8988T (cell line): ENCODE results near the gene NEUROG3.
"Not testable (repeated sequence)": the region's sequence is repeated elsewhere in the genome, so short reads cannot be mapped to it uniquely, and the experiment has no call there.

Experiments used
- DNase-seq: peaks from one replicate; pipeline ENCODE4 v3.0.0; 2011

Gene NEUROG3

GRCh38 chr10:69570050-69570816, 3.0 kb downstream of the NEUROG3 start:
- DNase-seq, result peak; percentile 14

GRCh38 chr10:69569396-69569934, 3.8 kb downstream of the NEUROG3 start:
- no peak for DNase-seq

GRCh38 chr10:69568472-69569395, 4.5 kb downstream of the NEUROG3 start:
- no peak for DNase-seq

GRCh38 chr10:69567920-69568319, 5.3 kb downstream of the NEUROG3 start:
- no peak for DNase-seq

GRCh38 chr10:69562731-69563254, 10.4 kb downstream of the NEUROG3 start:
- no peak for DNase-seq

GRCh38 chr10:69559525-69559924, 13.7 kb downstream of the NEUROG3 start:
- no peak for DNase-seq

GRCh38 chr10:69558559-69558958, 14.7 kb downstream of the NEUROG3 start:
- DNase-seq, result no peak

GRCh38 chr10:69554611-69555010, 18.6 kb downstream of the NEUROG3 start:
- no peak for DNase-seq

GRCh38 chr10:69553328-69553727, 19.9 kb downstream of the NEUROG3 start:
- no peak for DNase-seq

- DNase-seq, result no peak
These were observed 21.0 kb downstream of the NEUROG3 start for GRCh38 chr10:69552268-69552667.

- DNase-seq, result no peak
These were observed 23.3 kb downstream of the NEUROG3 start for GRCh38 chr10:69549959-69550358.

GRCh38 chr10:69541463-69541862, 31.8 kb downstream of the NEUROG3 start:
- no peak for DNase-seq

GRCh38 chr10:69538461-69538860, 34.8 kb downstream of the NEUROG3 start:
- no peak for DNase-seq

- DNase-seq, result no peak
These were observed 35.8 kb downstream of the NEUROG3 start for GRCh38 chr10:69537449-69537848.

GRCh38 chr10:69536521-69536920, 36.7 kb downstream of the NEUROG3 start:
- DNase-seq, result not testable (repeated sequence)

- DNase-seq, result no peak
These were observed 39.6 kb downstream of the NEUROG3 start for GRCh38 chr10:69533658-69534057.

- no peak for DNase-seq
These were observed 45.3 kb downstream of the NEUROG3 start for GRCh38 chr10:69527961-69528360.
